Caco-2 (cell line): ENCODE results near the gene DYNC1H1. TPM values are rescaled to one million over a fixed set of nuclear protein-coding genes. Genes with fewer than 3 reads are reported as not detected.
A peak's percentile ranks its signal among the peaks of the same experiment; 100 is the strongest.
"Not testable (repeated sequence)": the region's sequence is repeated elsewhere in the genome, so short reads cannot be mapped to it uniquely, and the experiment has no call there.

Experiments used
- BruUV-seq: library from RNA; stranded (reverse); fragments of 400-500 nt; replicated peaks from 2 replicates; lab custom pipeline; 2021; lab: Mats Ljungman, UMichigan
- CTCF ChIA-PET: fragments of 300-600 bp; sonication (Branson Sonifier 250); formaldehyde crosslinking; loops from one replicate; lab custom pipeline; 2022; ENCODE audit warnings: antibody characterized with exemption; lab: Charles Lee
- POLR2A ChIA-PET: fragments of 300-600 bp; sonication (Branson Sonifier 250); formaldehyde crosslinking; loops from one replicate; lab custom pipeline; 2022; ENCODE audit warnings: antibody characterized with exemption; lab: Charles Lee
- DNase-seq, 2 experiments: peaks; one replicate each; pipeline versions ENCODE4 v3.0.0 to v3.0.0-alpha.2; 2020 to 2022
- H3K27me3 ChIP-seq: replicated peaks from 2 replicates; pipeline ENCODE4 v1.6.0; 2011; ENCODE audit warnings: low read length; ENCODE audit not compliant: control insufficient read depth, insufficient read depth
- H3K36me3 ChIP-seq: 2 replicates; pipeline ENCODE4 v1.5.1; 2011; ENCODE audit warnings: low read length; ENCODE audit not compliant: control insufficient read depth, insufficient read depth
- H3K4me1 ChIP-seq: fragments of 250-450 bp; sonication (Bioruptor Pico); 2 replicates; pipeline ENCODE4 v1.5.1; 2020; ENCODE audit warnings: mild to moderate bottlenecking
- H3K4me3 ChIP-seq: 2 replicates; pipeline ENCODE4 v1.5.1; 2011; ENCODE audit warnings: low read depth, mild to moderate bottlenecking, control low read depth, low read length
- H3K9me3 ChIP-seq: fragments of 250-450 bp; sonication (Bioruptor Pico); 2 replicates; pipeline ENCODE4 v1.5.1; 2020; ENCODE audit warnings: mild to moderate bottlenecking, moderate library complexity
- H3K27ac Mint-ChIP-seq: one replicate; pipeline ENCODE4 v1.8.0; 2022; ENCODE audit warnings: mixed read lengths; ENCODE audit not compliant: unreplicated experiment
- H3K27me3 Mint-ChIP-seq: one replicate; pipeline ENCODE4 v1.8.0; 2022; ENCODE audit warnings: mixed read lengths; ENCODE audit not compliant: insufficient read depth, unreplicated experiment
- H3K36me3 Mint-ChIP-seq: one replicate; pipeline ENCODE4 v1.8.0; 2022; ENCODE audit warnings: mild to moderate bottlenecking, mixed read lengths; ENCODE audit not compliant: insufficient read depth, unreplicated experiment
- H3K4me1 Mint-ChIP-seq: one replicate; pipeline ENCODE4 v1.8.0; 2022; ENCODE audit warnings: low read depth, mixed read lengths; ENCODE audit not compliant: unreplicated experiment
- H3K4me3 Mint-ChIP-seq: one replicate; pipeline ENCODE4 v1.8.0; 2022; ENCODE audit warnings: mild to moderate bottlenecking, moderate library complexity, mixed read lengths; ENCODE audit not compliant: unreplicated experiment
- H3K9me3 Mint-ChIP-seq: one replicate; pipeline ENCODE4 v1.8.0; 2022; ENCODE audit warnings: mixed read lengths; ENCODE audit not compliant: unreplicated experiment
- intact Hi-C: fragments of 100-400 bp; cut with micrococcal nuclease; formaldehyde crosslinking; loops from one replicate; pipeline ENCODE4 v1.10.0; 2022; ENCODE audit not compliant: unreplicated experiment
- total RNA-seq: library from RNA; stranded (reverse); gene quantifications from 2 replicates; pipeline ENCODE4 v1.2.3, GENCODE V29; 2022
- TF ChIP-seq, protein P1 (sequence below), 2 experiments: fragments of 200-600 bp in 1 of 2; IDR thresholded peaks; 1 replicate in 1 of 2; 2 replicates in 1 of 2; pipeline versions ENCODE4 v1.5.1 to v1.8.0; 2011 to 2022; ENCODE audit warnings: antibody characterized with exemption in 1 of 2, control low read depth in 1 of 2, inconsistent platforms in 1 of 2, low read depth in 1 of 2, low read length in 1 of 2, mild to moderate bottlenecking in 1 of 2, moderate library complexity in 1 of 2; ENCODE audit not compliant: insufficient read depth in 1 of 2, severe bottlenecking in 1 of 2, unreplicated experiment in 1 of 2

The DYNC1H1 gene
- total RNA-seq, 1 experiment from 2014 or later = 351 TPM

DNA sequence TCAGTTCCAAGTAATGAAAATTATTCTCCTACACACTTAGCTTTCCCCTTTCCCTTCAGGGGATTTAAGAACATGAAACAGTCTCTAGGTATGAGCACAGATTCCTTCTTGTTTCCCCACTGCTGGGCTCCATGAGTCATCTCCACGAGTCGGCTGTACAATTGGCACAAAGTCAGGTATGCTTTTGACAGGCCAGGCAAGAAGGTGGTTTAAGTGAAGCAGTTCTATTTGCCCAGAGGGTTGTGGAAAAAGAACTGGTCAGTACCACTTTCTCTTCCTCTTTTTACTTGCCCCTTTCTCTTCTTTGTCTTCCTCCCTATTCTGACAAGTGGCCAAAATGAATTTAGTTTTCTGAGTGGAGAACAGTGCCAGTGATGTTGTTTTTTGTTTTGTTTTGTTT, 16.3 kb downstream of the DYNC1H1 start:
- Histone ChIP-seq H3K36me3 (no peaks in the 10 kb centered on the region; the same call in none of the 2 replicates), H3K4me1 (no peaks in the 10 kb centered on the region), H3K27me3 (no peaks in the 10 kb centered on the region), H3K9me3 (no peaks in the 10 kb centered on the region), H3K4me3 (no peak overlapping the region)
- no TSS peak for BruUV-seq
- Mint-ChIP-seq H3K4me3 (no peak overlapping the region), H3K27ac (no peak overlapping the region), H3K4me1 (no peaks in the 10 kb centered on the region), H3K36me3 (peaks cover 65% of the 10 kb centered on the region), H3K27me3 (no peaks in the 10 kb centered on the region), H3K9me3 (no peaks in the 10 kb centered on the region)
- TF ChIP-seq, protein P1, sequence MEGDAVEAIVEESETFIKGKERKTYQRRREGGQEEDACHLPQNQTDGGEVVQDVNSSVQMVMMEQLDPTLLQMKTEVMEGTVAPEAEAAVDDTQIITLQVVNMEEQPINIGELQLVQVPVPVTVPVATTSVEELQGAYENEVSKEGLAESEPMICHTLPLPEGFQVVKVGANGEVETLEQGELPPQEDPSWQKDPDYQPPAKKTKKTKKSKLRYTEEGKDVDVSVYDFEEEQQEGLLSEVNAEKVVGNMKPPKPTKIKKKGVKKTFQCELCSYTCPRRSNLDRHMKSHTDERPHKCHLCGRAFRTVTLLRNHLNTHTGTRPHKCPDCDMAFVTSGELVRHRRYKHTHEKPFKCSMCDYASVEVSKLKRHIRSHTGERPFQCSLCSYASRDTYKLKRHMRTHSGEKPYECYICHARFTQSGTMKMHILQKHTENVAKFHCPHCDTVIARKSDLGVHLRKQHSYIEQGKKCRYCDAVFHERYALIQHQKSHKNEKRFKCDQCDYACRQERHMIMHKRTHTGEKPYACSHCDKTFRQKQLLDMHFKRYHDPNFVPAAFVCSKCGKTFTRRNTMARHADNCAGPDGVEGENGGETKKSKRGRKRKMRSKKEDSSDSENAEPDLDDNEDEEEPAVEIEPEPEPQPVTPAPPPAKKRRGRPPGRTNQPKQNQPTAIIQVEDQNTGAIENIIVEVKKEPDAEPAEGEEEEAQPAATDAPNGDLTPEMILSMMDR (IDR thresholded peaks at IDR 0.05; ENCODE audit: insufficient read depth in 1 of 2, low read depth in 1 of 2, low read length in 1 of 2, severe bottlenecking in 1 of 2, unreplicated experiment in 1 of 2) = no peak
- intact Hi-C loops = no loop called here
- no peak for DNase-seq
- ChIA-PET POLR2A (no interaction called here), CTCF (no interaction called here)

DNA sequence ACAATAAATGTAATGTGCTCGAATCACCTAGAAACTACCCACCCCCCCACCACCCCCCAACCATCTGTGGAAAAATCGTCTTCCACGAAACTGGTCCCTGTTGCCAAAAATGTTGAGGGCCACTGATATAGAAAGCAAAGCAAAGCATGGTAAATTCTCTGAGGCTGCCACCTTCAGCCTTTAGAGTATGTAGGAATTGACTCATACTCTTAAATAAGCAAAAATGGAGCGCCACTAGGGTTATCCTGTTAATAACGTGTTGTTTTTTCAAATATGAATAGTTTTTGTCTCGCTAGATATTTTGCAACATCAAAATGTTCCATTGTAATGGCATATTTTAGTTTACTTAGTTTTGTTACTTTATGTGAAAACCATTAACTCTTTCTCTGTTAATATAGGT, 18.2 kb downstream of the DYNC1H1 start:
- H3K36me3 Mint-ChIP-seq = peaks cover 69% of the 10 kb centered on the region

DNA sequence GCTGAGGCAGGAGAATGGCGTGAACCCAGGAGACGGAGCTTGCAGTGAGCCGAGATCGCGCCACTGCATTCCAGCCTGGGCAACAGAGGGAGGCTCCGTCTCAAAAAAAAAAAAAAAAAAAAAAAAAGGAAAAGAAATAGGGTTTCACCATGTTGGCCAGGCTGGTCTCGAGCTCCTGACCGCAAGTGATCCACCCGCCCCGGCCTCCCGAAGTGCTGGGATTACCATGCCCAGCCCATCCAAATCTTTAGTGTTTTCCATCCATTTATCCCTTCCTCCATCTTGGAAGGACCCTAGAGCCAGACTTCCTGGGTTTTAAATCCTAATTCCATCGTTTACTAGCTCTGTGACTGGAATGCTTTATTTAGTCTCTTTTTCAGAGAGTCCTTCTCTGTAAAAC, 20.5 kb downstream of the DYNC1H1 start:
- POLR2A ChIA-PET = not testable (repeated sequence)
- H3K36me3 Mint-ChIP-seq = peaks cover 70% of the 10 kb centered on the region

More for the DNA sequence above, 18.2 kb downstream of the DYNC1H1 start:
- no peak for DNase-seq
- Histone ChIP-seq H3K36me3 (peaks cover 4% of the 10 kb centered on the region), H3K4me1 (no peaks in the 10 kb centered on the region), H3K4me3 (no peak overlapping the region), H3K9me3 (no peaks in the 10 kb centered on the region), H3K27me3 (no peaks in the 10 kb centered on the region)
- no peak overlapping the region for H3K4me3 Mint-ChIP-seq
- POLR2A ChIA-PET = no interaction called here
- CTCF ChIA-PET = no interaction called here
- intact Hi-C loops = no loop called here
- no peaks in the 10 kb centered on the region for H3K4me1 Mint-ChIP-seq
- H3K27me3 Mint-ChIP-seq = no peaks in the 10 kb centered on the region
- TF ChIP-seq, protein P1 (IDR thresholded peaks at IDR 0.05; ENCODE audit: insufficient read depth in 1 of 2, low read depth in 1 of 2, low read length in 1 of 2, severe bottlenecking in 1 of 2, unreplicated experiment in 1 of 2) = no peak
- no peak overlapping the region for H3K27ac Mint-ChIP-seq
- no TSS peak for BruUV-seq
- H3K9me3 Mint-ChIP-seq = no peaks in the 10 kb centered on the region

DNA sequence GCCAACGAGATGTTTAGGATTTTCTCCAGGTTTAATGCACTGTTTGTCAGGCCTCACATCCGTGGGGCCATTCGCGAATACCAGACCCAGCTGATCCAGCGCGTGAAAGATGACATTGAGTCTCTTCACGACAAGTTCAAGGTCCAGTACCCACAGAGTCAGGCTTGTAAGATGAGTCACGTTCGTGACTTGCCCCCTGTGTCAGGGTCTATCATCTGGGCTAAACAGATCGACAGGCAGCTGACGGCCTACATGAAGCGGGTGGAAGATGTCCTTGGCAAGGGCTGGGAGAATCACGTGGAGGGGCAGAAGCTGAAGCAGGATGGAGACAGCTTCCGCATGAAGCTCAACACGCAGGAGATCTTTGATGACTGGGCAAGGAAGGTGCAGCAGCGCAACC, 21.6 kb downstream of the DYNC1H1 start:
- peaks cover 4% of the 10 kb centered on the region for H3K36me3 ChIP-seq
- CTCF ChIA-PET = no interaction called here
- no peaks in the 10 kb centered on the region for H3K9me3 Mint-ChIP-seq
- no peaks in the 10 kb centered on the region for H3K27me3 ChIP-seq
- intact Hi-C loops = no loop called here
- TF ChIP-seq, protein P1 (IDR thresholded peaks at IDR 0.05; ENCODE audit: insufficient read depth in 1 of 2, low read depth in 1 of 2, low read length in 1 of 2, severe bottlenecking in 1 of 2, unreplicated experiment in 1 of 2) = no peak
- no peak overlapping the region for H3K27ac Mint-ChIP-seq
- H3K27me3 Mint-ChIP-seq = no peaks in the 10 kb centered on the region
- no peak for DNase-seq
- H3K36me3 Mint-ChIP-seq = peaks cover 68% of the 10 kb centered on the region
- no peak overlapping the region for H3K4me3 ChIP-seq
- BruUV-seq = TSS peak; percentile 70
- POLR2A ChIA-PET = interaction anchor here (1.1 kb wide), 1 partner anchor 25 kb away, joined by 3 read pairs; no protein-coding TSS in a partner anchor
- no peak overlapping the region for H3K4me3 Mint-ChIP-seq
- H3K9me3 ChIP-seq = no peaks in the 10 kb centered on the region
- H3K4me1 ChIP-seq = no peaks in the 10 kb centered on the region
- H3K4me1 Mint-ChIP-seq = no peaks in the 10 kb centered on the region

More for the DNA sequence above, 20.5 kb downstream of the DYNC1H1 start:
- H3K4me1 ChIP-seq, H3K27me3 ChIP-seq, H3K27ac Mint-ChIP-seq, BruUV-seq, H3K4me3 Mint-ChIP-seq, CTCF ChIA-PET, H3K9me3 ChIP-seq, DNase-seq, H3K9me3 Mint-ChIP-seq, H3K4me3 ChIP-seq, intact Hi-C loops, H3K36me3 ChIP-seq, H3K4me1 Mint-ChIP-seq, H3K27me3 Mint-ChIP-seq: not testable (repeated sequence)
